ENCODE results near the gene LIMS1. TPM values are rescaled to one million over a fixed set of nuclear protein-coding genes. Genes with fewer than 3 reads are reported as not detected.
"Not testable (repeated sequence)": the region's sequence is repeated elsewhere in the genome, so short reads cannot be mapped to it uniquely, and the experiment has no call there.

LIMS1 gene
- total RNA-seq, 1 donor from 2014 or later: 19.4 TPM

DNA sequence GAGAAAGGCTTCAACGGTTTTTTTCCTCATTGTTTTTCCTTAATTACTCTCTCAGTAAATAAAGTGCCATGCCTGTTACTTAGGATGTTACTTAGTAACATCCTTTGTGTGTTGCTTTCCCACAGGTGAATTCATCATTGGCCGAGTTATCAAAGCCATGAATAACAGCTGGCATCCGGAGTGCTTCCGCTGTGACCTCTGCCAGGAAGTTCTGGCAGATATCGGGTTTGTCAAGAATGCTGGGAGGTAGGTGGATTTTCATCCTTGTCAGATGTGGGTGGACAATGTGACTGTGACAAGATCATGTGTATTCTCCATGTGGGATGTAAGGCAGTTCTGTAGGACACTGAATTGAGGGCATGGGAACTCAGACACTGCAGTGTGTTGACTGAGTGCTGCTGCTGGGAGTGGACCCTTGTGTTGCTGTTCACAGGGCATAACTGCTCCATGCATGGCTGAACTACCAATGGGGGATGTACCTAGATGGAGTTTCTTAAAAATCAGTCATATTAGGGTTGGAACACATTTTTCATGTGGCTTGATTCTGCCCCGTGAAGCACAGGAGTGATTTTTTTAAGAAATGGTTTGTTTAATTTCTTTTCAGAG lies 138.0 kb downstream of the LIMS1 start:
- H3K9me3 Mint-ChIP-seq; H3K4me1 Mint-ChIP-seq; H3K4me3 Mint-ChIP-seq; H3F3A ChIP-seq (ENCODE audit: low read depth); H2AFZ ChIP-seq (replicated peaks); H3K27me3 Mint-ChIP-seq (ENCODE audit: insufficient read depth, low read depth); H3K27me3 ChIP-seq; H3K36me3 Mint-ChIP-seq; H3K4me3 ChIP-seq; H3K27ac Mint-ChIP-seq; H3K9ac ChIP-seq; H3K79me2 ChIP-seq (ENCODE audit: low read depth); H3K27ac ChIP-seq; H3K4me2 ChIP-seq; H3K4me1 ChIP-seq; H3K9me3 ChIP-seq (ENCODE audit: low read depth); H4K20me1 ChIP-seq (ENCODE audit: low read depth); DNase-seq (ENCODE audit: low spot score); H3K36me3 ChIP-seq: not testable (repeated sequence)

DNA sequence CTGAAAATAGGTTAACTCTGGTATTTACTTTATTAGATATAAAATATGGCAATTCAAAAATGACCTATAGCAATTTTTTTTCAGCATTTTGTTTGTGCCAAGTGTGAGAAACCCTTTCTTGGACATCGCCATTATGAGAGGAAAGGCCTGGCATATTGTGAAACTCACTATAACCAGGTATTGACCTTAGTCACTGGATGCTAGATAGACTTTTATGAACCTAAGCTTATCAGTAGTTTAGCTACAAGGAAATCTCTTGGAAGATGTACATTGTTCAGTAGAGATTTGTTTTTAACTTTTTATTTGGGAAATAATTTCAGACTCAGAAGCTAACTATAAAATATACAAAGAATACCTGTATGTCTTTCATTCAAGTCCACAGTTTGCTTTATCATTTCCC lies 142.3 kb downstream of the LIMS1 start:
- not testable (repeated sequence) for DNase-seq (ENCODE audit: low spot score); H3F3A ChIP-seq (ENCODE audit: low read depth); H3K36me3 ChIP-seq; H3K4me3 ChIP-seq; H2AFZ ChIP-seq (replicated peaks); H3K9me3 Mint-ChIP-seq; H4K20me1 ChIP-seq (ENCODE audit: low read depth); H3K4me2 ChIP-seq; H3K4me1 Mint-ChIP-seq; H3K27ac Mint-ChIP-seq; H3K79me2 ChIP-seq (ENCODE audit: low read depth); H3K4me1 ChIP-seq; H3K9me3 ChIP-seq (ENCODE audit: low read depth); H3K36me3 Mint-ChIP-seq; H3K4me3 Mint-ChIP-seq; H3K9ac ChIP-seq; H3K27ac ChIP-seq; H3K27me3 ChIP-seq; H3K27me3 Mint-ChIP-seq (ENCODE audit: insufficient read depth, low read depth)

DNA sequence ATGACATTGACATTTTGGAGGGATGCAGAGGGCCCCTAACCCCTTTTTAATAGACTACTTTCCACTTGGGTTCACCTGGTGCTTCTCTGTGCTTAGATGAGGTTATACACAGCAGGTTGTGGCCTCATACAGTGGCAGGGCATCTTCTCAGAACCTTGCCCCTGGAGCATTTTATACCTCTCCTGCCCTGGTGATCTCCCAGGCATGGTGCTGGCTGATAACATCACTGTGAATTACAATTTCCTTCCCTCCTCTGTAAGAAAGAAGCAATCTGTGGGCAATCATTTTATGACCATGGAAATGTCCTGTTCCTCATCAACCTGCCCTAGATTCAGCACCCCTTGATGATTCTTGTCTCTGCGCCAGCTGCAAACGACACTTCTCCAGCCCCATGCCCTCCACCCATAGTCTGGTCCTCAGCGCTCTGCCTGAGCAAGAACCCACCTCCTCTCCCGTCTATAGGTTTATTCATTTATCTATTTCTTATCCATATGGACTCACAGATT lies 143.0 kb downstream of the LIMS1 start:
- not testable (repeated sequence) for H3K36me3 Mint-ChIP-seq; H3K27me3 Mint-ChIP-seq (ENCODE audit: insufficient read depth, low read depth); DNase-seq (ENCODE audit: low spot score); H3K4me2 ChIP-seq; H3K9ac ChIP-seq; H3K27ac Mint-ChIP-seq; H3K4me3 Mint-ChIP-seq; H4K20me1 ChIP-seq (ENCODE audit: low read depth); H3K36me3 ChIP-seq; H3K9me3 ChIP-seq (ENCODE audit: low read depth); H3K9me3 Mint-ChIP-seq; H3K27ac ChIP-seq; H3F3A ChIP-seq (ENCODE audit: low read depth); H3K27me3 ChIP-seq; H2AFZ ChIP-seq (replicated peaks); H3K4me1 Mint-ChIP-seq; H3K4me1 ChIP-seq; H3K4me3 ChIP-seq; H3K79me2 ChIP-seq (ENCODE audit: low read depth)

DNA sequence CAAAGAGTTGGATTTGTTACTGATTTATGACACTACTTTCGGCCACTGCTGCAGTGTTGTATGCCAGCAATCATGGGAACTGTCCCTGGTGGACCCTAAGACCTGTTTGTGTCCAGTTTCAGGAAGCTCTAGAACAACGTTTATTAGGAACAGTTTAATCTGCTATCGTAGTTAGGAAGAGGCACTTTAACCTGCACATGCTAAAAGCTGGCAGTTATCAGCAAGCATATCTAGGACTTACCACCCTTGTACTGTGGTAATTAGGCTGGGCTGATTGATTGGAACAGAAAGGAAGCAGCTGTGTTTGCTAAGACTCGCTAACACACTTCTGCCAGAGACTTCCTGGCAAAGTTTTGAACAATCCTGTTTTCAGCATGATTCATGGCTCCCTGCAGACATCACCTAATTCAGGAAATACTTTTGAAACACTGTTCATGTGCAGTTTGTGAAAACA lies 144.0 kb downstream of the LIMS1 start:
- not testable (repeated sequence) for H3K9me3 Mint-ChIP-seq; H3F3A ChIP-seq (ENCODE audit: low read depth); H3K36me3 Mint-ChIP-seq; DNase-seq (ENCODE audit: low spot score); H3K4me3 Mint-ChIP-seq; H3K4me3 ChIP-seq; H3K4me2 ChIP-seq; H3K9me3 ChIP-seq (ENCODE audit: low read depth); H3K27ac Mint-ChIP-seq; H4K20me1 ChIP-seq (ENCODE audit: low read depth); H3K4me1 Mint-ChIP-seq; H2AFZ ChIP-seq (replicated peaks); H3K27ac ChIP-seq; H3K36me3 ChIP-seq; H3K27me3 Mint-ChIP-seq (ENCODE audit: insufficient read depth, low read depth); H3K79me2 ChIP-seq (ENCODE audit: low read depth); H3K4me1 ChIP-seq; H3K27me3 ChIP-seq; H3K9ac ChIP-seq

DNA sequence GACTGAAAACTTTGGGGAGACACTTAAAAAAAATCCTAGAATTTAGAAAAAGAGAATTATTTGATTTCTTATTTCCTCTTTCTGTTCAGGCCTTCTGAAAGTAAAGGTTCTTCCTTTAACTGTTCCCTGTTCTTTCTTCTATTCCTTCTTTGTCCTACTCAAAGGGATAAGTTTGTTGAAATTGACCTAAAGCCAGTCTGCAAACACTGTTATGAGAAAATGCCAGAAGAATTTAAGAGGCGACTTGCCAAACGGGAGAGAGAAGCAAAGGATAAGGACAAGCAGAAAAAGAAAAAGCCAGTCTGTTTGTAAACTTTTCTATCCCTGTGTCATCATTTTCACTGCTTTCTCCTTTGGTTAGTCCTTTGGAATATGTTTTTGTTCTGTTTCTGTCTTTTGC lies 146.5 kb downstream of the LIMS1 start:
- H3K36me3 ChIP-seq; H3K4me3 Mint-ChIP-seq; H3K4me1 ChIP-seq; H4K20me1 ChIP-seq (ENCODE audit: low read depth); H3K9ac ChIP-seq; DNase-seq (ENCODE audit: low spot score); H3K36me3 Mint-ChIP-seq; H3K27ac Mint-ChIP-seq; H2AFZ ChIP-seq (replicated peaks); H3K4me2 ChIP-seq; H3F3A ChIP-seq (ENCODE audit: low read depth); H3K4me1 Mint-ChIP-seq; H3K27me3 ChIP-seq; H3K27ac ChIP-seq; H3K4me3 ChIP-seq; H3K79me2 ChIP-seq (ENCODE audit: low read depth); H3K9me3 Mint-ChIP-seq; H3K27me3 Mint-ChIP-seq (ENCODE audit: insufficient read depth, low read depth); H3K9me3 ChIP-seq (ENCODE audit: low read depth): not testable (repeated sequence)

DNA sequence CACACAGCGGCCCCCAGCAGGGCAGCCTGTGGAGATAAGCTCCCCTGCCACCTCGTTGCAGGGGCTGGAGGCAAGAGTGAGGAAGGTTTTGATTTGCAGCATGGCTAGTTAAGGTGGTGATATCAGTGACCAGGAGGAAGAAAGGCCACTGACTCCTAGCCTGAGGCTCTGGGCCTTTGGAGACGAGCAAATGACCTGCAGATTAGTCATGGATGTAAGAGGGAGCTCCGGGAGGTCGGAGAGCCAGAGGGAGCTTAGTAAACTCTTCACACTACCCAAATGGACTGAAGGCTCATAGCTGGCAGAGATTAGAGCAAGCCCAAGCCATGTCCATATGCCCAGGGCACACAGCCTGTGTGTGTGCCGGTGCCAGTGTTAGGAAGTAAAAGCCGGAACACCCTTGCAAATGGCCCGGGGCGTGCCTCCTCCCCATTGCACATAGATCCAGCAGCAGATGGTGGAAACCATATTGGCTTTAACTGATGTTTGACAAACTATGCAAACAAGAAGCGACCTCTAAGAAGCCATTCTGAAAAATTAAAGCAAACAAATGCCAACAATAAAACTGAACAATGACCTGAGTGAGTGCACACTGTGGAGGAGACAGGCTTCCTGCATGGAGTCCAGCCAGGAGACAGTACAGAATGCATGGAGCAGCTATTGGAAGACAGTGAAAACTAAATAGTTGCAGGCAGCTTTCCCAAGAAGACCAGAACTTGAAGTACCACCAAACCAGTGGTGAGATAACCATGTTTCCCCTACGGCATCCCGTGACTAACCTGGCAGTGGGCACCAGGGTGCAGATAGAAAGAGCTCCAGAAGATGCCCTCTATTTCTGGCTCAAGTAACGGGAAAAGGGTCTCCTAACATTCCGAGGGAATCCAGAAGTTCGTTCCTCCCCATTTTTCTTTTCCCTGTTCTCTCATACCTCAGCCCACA lies 154.8 kb downstream of the LIMS1 start:
- H3K4me1 ChIP-seq; H3K9me3 Mint-ChIP-seq; H3K4me3 Mint-ChIP-seq; H3K4me3 ChIP-seq; H3F3A ChIP-seq (ENCODE audit: low read depth); H3K9ac ChIP-seq; H3K27ac ChIP-seq; DNase-seq (ENCODE audit: low spot score); H4K20me1 ChIP-seq (ENCODE audit: low read depth); H2AFZ ChIP-seq (replicated peaks); H3K27me3 ChIP-seq; H3K4me1 Mint-ChIP-seq; H3K4me2 ChIP-seq; H3K27ac Mint-ChIP-seq; H3K9me3 ChIP-seq (ENCODE audit: low read depth); H3K36me3 ChIP-seq; H3K79me2 ChIP-seq (ENCODE audit: low read depth); H3K36me3 Mint-ChIP-seq; H3K27me3 Mint-ChIP-seq (ENCODE audit: insufficient read depth, low read depth): not testable (repeated sequence)
